Mesenteric fat pad (tissue), 1 donor: ENCODE results near the gene VPS51. TPM values are rescaled to one million over a fixed set of nuclear protein-coding genes. Genes with fewer than 3 reads are reported as not detected.

Experiments used
- microRNA-seq: library from miRNA; unstranded; fragments of <30 nt; microRNA quantifications from one replicate; pipeline ENCODE4 v1.2.0, GENCODE V29; 2020; ENCODE audit warnings: borderline number of aligned reads
- total RNA-seq: library from RNA; stranded (reverse); fragmentation: NEBNext Ultra II Directional; extraction: Animal tissue kit (Norgen Biotek cat#: 25700); gene quantifications from one replicate; pipeline ENCODE4 v1.2.1, GENCODE V29; 2021
- donor health status: DM: yes; HTN: yes; CAD: no.

Gene VPS51
- total RNA-seq, 1 donor from 2014 or later = 86.6 TPM

Small RNA genes within 50 kb of the gene (microRNA-seq; reads per million reads assigned to microRNA genes)
- gene MIR6751 = not detected

Other genes starting within 250 kb of the VPS51 start
- gene EHD1, start 217.6 kb upstream of the VPS51 start, total RNA-seq = 95.0 TPM
- 22.2 TPM for gene ATG2A, start 179.0 kb upstream of the VPS51 start, total RNA-seq
- gene PPP2R5B, start 171.5 kb upstream of the VPS51 start, total RNA-seq = 28.3 TPM
- not detected for gene GPHA2, start 160.3 kb upstream of the VPS51 start, total RNA-seq
- not detected for gene MAJIN, start 124.1 kb upstream of the VPS51 start, total RNA-seq
- 2.1 TPM for gene BATF2, start 99.2 kb upstream of the VPS51 start, total RNA-seq
- 93.0 TPM for gene ARL2, start 82.1 kb upstream of the VPS51 start, total RNA-seq
- gene SNX15, start 68.8 kb upstream of the VPS51 start, total RNA-seq = 27.6 TPM
- 12.3 TPM for gene SAC3D1, start 55.0 kb upstream of the VPS51 start, total RNA-seq
- gene NAALADL1, start 37.7 kb upstream of the VPS51 start, total RNA-seq = 15.2 TPM
- 1.2 TPM for gene CDCA5, start 12.2 kb upstream of the VPS51 start, total RNA-seq
- gene ZFPL1, start 12.0 kb upstream of the VPS51 start, total RNA-seq = 32.1 TPM
- gene TM7SF2, start 15.7 kb downstream of the VPS51 start, total RNA-seq = 22.1 TPM
- gene ZNHIT2, start 21.5 kb downstream of the VPS51 start, total RNA-seq = 11.5 TPM
- 617 TPM for gene FAU, start 25.9 kb downstream of the VPS51 start, total RNA-seq
- gene MRPL49, start 26.1 kb downstream of the VPS51 start, total RNA-seq = 26.1 TPM
- gene SYVN1, start 38.3 kb downstream of the VPS51 start, total RNA-seq = 78.8 TPM
- gene SPDYC, start 74.0 kb downstream of the VPS51 start, total RNA-seq = not detected
- gene CAPN1, start 85.7 kb downstream of the VPS51 start, total RNA-seq = 102 TPM
- 5.9 TPM for gene POLA2, start 165.7 kb downstream of the VPS51 start, total RNA-seq
- 88.4 TPM for gene CDC42EP2, start 218.7 kb downstream of the VPS51 start, total RNA-seq
- gene DPF2, start 237.6 kb downstream of the VPS51 start, total RNA-seq = 34.1 TPM